NCI-H1417 (cell line): Measurements from ENCODE around the gene PPP2R3C.
"Not testable (repeated sequence)": the region's sequence is repeated elsewhere in the genome, so short reads cannot be mapped to it uniquely, and the experiment has no call there.

Experiments
- DNase-seq, 3 experiments: peaks; one replicate each; lab custom pipeline; 2025; lab: John Stamatoyannopoulos, UW

Gene PPP2R3C

DNA sequence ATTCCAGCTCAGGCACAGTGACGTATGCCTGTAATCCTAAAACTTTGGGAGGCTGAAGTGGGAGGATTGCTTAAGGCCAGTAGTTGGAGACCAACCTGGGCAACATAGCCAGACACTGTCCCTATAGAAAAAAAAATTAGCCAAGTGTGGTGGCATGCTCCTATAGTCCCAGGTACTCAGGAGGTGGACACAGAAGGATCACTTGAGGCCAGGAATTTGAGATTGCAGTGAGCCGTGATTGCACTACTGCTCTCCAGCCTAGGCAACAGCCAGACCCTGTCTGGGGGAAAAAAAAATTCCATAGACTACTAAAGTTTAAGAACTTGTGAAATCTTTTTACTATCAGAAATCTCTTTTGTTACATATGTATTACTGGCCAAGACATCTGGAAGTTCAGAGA lies 69.2 kb downstream of the PPP2R3C start:
- no peak for DNase-seq

DNA sequence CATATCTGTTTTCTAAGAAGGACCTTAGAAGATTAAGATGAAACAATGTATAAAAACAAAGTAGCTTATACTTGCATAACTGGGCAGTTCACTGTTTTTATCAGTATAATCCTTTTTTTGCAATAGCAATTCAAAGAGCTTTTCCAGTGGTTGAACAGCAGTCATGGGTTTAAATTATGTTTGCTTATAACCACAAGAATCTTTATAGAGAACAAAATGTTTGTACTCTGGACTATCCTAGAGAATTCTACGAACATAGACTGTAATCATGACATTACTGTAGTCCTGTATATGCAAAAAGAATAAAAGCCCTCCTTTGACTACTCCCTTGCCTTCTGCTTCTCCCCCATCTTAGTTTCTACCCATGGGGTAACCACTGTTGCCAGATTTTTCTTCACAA lies 70.0 kb downstream of the PPP2R3C start:
- no peak for DNase-seq

DNA sequence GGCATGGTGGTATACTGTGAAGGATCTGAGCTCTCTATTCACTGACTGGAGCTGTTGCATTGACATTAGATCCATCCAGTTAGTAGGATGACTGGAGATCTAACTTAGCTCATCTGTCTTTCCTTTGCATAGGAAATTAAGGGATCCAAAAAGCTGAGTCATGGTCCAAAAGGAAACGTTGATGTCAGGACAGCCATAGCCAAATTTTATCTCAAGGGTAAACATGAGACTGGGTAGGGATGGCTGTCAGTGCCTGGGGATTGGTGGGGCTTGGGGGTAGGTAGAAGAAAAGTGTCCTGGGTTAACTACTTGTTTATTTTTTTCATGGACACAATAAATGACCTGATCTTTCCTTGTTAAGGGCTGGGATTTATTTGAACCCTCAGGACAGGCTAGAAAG lies 71.1 kb downstream of the PPP2R3C start:
- DNase-seq: no peak

DNA sequence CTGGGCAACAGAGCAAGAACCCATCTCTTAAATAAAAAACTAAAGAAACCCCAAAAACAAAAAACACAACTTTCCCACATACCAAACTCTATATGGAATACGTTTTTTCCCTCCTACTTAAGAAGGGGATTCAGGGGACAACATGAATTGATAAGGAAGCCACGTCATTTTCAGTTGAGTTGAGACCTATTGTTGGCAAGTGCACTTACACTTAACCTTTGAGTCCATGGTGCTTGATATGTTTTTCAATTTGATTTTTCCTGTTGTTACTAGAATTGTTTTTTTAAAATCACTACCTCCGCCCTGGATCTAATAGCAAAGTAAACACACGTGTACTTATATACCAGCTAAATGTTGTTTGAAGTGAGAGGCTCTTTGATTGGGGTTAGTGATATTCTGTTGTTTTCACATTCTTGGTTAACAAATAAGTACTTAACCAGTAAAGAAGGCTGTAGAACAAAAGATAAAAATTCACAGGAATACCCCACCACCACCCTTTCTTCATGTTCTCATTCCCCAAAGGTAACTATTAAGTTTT lies 73.7 kb downstream of the PPP2R3C start:
- DNase-seq: peak in 1 of 3 experiments; percentile 45

DNA sequence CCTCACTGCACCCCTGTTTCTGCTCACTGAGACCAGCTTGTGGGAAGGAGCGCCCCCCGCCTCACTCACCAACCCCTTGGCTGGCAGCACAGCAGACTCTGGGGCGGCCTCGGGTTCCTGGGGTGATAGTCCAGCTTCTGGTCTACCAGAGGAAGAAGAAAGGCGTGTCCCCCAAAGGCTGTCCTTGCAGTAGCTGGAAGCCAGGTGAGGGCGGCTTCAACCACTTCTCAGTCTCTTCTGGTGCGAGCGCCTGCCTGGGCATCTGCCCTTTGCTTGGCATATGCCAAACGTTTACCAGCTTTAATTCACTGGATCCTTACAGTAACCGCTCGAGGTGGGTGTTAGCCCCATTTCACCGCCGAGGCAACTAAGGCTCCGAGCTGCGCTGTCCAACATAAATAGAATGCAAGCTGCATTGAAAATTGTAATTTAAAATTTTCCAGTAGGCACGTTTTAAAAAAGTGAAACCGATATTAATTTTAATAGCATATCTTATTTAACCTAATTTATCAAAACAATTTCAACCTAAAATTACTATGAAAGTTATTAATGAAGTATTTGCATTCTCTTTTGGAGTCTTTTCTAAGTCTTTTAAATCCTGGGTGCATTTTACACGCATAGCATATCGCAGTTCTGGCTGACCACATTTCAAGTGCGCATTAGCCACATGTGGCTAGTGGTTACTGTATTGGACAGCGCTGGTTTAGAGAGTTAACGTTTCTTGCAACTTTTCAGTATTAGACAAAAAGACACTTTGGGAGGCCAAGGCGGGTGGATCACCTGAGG lies 74.8 kb downstream of the PPP2R3C start:
- peak; percentile 52 to 85 (median 81) for DNase-seq

DNA sequence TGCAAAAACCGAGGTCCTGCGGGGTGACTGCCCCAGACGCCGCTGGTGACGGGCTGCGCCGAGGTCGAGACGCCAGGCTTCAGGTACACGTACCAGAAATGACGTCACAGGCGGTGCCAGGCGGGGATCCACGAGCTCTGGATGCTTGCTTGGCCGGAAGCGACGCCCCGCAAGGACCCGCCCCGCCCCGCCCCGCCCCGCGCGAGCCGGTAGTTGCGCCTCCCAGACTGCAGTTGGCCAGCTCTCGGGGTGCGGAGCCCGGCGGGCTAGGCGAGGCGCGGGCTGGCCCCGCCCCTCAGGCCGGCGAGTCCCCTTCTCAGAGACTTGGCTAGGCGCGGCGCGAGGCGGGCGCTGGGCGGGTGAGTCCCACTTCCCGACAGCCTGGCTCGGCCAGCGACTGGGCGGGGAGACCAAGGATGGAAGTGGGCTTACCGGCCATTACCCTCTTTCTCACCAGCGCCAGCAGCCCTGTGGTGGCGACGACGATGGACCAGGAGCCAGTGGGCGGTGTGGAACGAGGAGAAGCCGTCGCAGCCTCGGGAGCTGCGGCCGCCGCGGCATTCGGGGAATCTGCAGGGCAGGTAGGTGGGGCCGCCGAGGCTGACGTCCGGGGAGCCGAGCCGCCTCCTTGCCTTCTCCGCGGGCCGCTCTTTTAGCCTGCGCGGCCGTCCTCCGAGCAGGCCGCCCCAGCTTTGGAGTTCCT lies 75.6 kb downstream of the PPP2R3C start, which contains the start of gene FAM177A1:
Gene FAM177A1 (plus strand): TSS at position 225 of the 703 bp plus-strand sequence. CDS start 192 bp downstream, at position 417.
- peak; percentile 98 to 99 (median 99) for DNase-seq

DNA sequence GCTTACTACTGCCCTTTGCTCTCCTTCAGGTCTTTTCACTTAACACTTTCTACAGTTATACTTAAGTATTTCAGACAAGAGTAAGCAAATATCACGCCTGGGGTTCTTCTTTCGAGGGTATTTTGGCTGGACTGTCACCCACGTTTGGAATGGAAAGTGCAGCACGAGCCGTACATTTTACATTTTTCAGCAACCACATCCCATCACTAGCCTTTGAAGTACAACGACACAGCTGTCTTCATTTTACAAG lies 76.1 kb downstream of the PPP2R3C start:
- DNase-seq: no peak

DNA sequence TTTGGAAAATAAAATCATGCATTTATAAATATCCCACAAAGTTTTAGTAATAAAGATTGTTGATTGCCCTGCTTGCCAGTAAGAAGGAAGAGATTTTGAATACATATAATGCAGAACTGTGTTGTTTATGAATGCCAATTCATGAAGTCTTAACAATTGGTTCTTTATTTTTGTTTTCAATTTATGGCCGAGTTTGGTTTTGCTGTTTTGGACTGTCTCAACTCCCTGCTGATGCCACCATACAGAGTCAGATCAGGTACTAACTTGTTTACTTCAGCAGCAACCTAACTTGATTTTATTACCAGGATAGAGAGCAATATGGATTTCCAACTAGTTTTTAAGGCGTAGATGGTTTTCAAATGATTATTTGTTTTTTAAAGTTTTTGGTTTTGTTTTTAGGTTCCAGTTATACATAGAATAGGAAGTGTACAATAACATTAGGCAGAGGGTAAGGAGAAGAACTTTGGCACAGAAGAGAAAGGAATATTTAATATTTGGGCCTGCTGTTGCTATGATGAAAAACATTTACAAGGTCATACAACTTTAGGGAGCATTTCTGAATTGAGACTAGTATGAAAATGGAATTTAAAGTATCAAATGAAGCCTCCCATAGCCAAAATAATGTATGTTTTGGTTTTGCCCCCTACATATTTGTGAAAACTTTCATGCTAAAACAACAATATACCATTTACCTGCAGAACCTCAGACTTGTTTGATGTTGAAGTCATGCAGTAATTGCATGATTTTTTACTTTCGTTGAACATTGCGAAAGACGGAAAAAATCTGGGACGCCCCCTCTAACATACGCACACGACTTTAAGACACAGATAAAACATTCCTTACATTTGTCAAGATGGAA lies 76.6 kb downstream of the PPP2R3C start:
- DNase-seq: peak in 2 of 3 experiments; percentile 30 to 33

DNA sequence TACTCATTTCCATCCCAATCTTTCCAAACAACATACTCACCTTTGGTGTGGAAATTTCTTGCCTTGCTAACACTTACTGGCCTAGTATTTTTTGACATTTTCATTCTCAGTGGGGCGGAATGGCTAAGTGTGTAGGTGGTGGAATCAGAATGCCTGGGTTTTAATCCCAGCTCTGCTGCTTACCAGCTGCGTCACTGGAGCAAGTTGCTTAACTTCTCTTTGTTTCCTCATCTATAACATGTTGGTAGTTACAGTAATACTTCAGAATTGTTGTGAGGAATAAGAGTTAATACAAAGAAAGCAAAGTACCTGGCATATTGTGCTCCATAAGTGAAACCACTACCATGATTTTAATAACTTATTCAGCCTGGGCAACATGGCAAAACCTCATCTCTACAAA lies 78.7 kb downstream of the PPP2R3C start:
- DNase-seq: no peak

DNA sequence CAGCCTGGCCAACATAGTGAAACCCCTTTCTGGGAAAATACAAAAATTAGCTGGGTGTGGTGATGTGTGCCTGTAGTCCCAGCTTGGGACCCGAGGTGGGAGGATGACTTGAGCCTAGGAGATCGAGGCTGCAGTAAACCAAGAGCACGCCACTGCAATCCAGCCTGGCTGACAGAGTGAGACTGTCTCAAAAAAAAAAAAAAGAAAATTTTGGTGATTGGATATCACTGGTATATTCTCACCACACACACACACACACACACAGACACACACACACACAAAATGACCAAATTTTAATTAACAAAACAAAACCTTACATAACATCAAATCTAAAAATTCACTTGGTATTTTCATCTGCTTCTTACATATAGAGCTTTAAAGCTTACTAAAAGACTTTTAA lies 79.2 kb downstream of the PPP2R3C start:
- DNase-seq: no peak

DNA sequence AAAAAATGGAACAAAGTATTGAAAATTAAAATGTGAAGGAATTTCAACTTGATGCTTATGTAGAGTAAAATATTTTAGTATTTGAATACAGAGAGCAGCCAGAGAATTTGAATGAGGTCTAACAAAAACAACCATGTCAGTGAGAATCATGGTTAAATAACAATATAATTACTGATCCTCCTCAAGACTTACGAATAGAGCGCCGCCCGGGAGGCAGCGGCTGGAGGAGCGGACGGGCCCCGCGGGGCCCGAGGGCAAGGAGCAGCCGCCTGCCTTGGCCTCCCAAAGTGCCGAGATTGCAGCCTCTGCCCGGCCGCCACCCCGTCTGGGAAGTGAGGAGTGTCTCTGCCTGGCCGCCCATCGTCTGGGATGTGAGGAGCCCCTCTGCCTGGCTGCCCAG lies 83.5 kb downstream of the PPP2R3C start:
- DNase-seq: not testable (repeated sequence)
